Middle frontal gyrus (tissue), 1 donor: ENCODE data around the gene MBD3L3.
"Not testable (repeated sequence)": the region's sequence is repeated elsewhere in the genome, so short reads cannot be mapped to it uniquely, and the experiment has no call there.

ENCODE experiments used
- DNase-seq: peaks from one replicate; pipeline ENCODE4 v3.0.0-alpha.2; 2015; ENCODE audit warnings: low spot score; ENCODE audit errors: extremely low spot score

MBD3L3 gene

GRCh38 chr19:7058576-7058975 lies at the start of gene MBD3L3:
MBD3L3 (minus strand) TSS chr19:7058676; CDS start chr19:7058605, 71 bp downstream.
- DNase-seq = not testable (repeated sequence)

- DNase-seq = no peak
Measured at GRCh38 chr19:7106711-7107657, 48.5 kb upstream of the MBD3L3 start.

- DNase-seq = no peak
Measured at GRCh38 chr19:7104747-7105447, 46.4 kb upstream of the MBD3L3 start.

DNA sequence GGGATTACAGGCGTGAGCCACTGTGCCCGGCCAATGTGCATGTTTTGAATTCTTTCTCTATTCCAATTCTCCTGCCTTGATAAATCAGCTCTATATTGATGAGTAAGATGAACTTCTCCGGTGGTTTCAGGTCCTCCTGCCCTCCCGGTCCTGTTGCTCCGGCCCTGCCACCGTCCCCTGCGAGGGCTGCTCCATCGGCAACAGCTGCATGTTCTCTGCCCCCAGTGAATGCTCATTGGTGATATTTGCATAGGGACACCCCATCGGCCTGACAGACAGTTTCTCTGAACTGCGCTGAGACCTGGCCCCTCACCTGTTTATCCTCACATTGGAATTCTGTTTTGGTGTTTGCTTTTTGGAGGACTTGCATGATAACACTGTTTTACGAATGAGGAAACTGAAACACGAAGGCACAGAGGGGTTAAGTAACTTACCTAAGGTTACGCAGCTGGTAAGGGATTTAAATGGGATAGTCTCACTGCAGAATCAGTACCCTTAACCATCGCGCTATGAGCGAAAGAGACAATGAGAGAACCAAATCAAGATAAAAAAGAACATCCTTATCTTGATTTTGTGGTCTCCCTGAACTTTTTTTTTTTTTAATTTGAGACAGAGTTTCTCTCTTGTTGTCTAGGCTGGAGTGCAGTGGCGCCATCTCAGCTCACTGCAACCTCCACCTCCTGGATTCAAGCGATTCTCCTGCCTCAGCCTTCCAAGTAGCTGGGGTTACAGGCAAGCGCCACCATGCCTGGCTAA lies 43.2 kb upstream of the MBD3L3 start:
- no peak for DNase-seq

DNA sequence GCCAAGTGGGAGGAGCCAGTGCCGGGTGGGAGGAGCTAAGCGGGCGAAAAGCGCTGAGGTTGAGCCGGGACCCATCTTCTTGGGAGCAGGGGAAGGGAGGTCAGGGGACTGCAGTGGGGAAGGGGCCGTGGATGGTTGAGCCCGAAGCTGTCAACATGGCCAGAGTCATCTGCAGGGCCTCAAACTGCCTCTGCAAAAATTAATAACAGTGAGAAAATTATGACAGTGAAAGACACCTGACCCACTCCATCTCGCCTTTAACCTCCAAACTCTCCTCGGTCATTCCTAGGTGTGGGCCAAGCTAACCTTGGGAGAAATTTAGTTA lies 41.1 kb upstream of the MBD3L3 start:
- no peak for DNase-seq

GRCh38 chr19:7098701-7099596 lies 40.5 kb upstream of the MBD3L3 start:
- peak; percentile 67 for DNase-seq

DNA sequence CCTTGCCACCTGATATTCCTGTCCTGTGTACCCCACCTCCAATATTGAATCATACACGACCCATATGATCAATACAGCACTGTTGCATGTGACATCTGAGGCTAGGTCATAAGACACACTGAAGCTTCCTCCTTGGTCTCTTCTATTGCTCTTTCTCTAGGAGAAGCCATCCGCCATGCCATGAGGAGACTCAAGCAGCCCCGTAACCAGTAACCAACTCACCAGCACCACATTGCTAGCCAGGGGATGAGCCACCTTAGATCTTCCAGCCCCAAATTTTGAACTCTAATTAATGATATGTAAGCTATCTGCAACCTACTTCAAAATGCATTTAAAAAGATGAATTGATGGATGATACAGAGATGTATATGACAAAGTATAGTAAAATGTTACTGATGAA lies 39.6 kb upstream of the MBD3L3 start:
- no peak for DNase-seq

- DNase-seq = no peak
Measured at GRCh38 chr19:7088999-7089398, 30.5 kb upstream of the MBD3L3 start.

GRCh38 chr19:7083076-7083956 lies 24.8 kb upstream of the MBD3L3 start:
- no peak for DNase-seq

- no peak for DNase-seq
Measured at GRCh38 chr19:7078008-7078407, 19.5 kb upstream of the MBD3L3 start.

GRCh38 chr19:7076151-7076550 lies 17.7 kb upstream of the MBD3L3 start:
- no peak for DNase-seq

GRCh38 chr19:7074705-7075282 lies 16.3 kb upstream of the MBD3L3 start:
- no peak for DNase-seq

DNA sequence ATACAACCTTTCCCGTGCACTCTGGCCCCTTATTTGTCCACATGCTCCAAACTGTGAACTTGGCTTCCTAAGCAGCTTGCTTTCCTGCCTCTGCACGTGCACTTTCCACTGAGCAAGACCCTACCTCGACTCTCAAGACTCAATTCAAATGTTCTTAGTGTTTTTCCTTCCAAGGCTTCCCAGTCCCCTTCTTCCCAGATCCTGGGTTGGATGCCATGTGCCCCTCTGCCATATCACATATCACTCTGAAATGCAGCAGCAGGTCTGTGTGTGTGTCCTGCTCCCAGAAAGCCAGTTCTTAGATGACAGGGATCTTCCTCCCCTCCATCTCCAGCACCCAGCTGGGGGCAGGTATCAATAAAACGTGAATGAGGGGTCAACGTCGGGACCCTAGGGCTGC lies 14.1 kb upstream of the MBD3L3 start:
- no peak for DNase-seq

DNA sequence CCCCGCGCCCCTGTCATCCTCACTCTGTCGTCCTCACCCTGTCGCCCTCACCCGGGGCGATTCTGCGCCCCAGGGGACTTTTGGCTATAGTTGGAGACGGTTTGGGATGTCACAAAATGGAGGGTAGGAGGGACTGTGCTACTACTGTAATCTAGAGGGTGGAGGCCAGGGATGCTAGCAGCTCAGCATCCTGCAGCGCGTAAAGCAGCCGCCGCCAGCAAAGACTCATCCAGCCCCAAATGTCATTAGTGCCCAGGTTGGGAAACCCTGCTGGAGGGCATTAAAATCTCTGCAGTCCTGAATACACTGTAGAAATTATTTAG lies 11.4 kb upstream of the MBD3L3 start:
- DNase-seq = no peak

- peak; percentile 86 for DNase-seq
Measured at GRCh38 chr19:7069042-7069903, 10.8 kb upstream of the MBD3L3 start, which contains the start of gene ZNF557. ZNF557 (plus strand) TSS chr19:7069703; CDS start chr19:7075075, 5,372 bp downstream.

- no peak for DNase-seq
Measured at GRCh38 chr19:7068599-7068998, 10.1 kb upstream of the MBD3L3 start.

DNA sequence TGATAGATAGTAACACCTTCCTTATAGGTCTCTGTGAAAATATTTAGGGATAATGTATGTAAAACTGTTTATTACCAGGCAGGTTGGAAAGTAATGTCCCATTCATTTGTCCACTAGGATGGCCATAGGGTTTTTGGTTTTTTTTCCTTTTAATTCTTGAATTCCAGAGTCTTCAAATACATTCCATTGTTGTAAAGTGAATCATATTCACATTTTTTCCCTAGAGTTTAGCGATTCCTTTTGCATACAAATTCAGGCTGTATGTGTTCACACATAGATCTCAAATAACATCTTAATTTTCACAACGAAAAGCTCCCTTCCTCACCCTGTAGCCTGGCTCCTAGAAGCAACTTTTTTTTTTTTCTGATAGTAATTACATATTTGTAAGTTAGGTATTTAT lies 9.2 kb upstream of the MBD3L3 start:
- DNase-seq = no peak

- DNase-seq = not testable (repeated sequence)
Measured at GRCh38 chr19:7067122-7067521, 8.6 kb upstream of the MBD3L3 start.
